Measurements from ENCODE around the gene SCGB1D1.

GRCh38 chr11:62179995-62180394 lies 10.0 kb upstream of the SCGB1D1 start:
- no peak for TF ChIP-seq REST (IDR thresholded peaks at IDR 0.05; ENCODE audit: insufficient read depth in 1 of 2, low read depth in 2 of 2, low read length in 2 of 2)
- no peak for TF ChIP-seq POLR2AphosphoS5 (IDR thresholded peaks at IDR 0.05; ENCODE audit: low read depth, low read length)
- no peak for TF ChIP-seq SIN3A (IDR thresholded peaks at IDR 0.05; ENCODE audit: borderline replicate concordance, insufficient read depth, low read length)
- no peak for TF ChIP-seq TAF1 (IDR thresholded peaks at IDR 0.05; ENCODE audit: borderline replicate concordance, insufficient read depth, low read length)
- TF ChIP-seq FOXP2 (optimal IDR thresholded peaks at IDR 0.05; ENCODE audit: borderline replicate concordance, extremely low read depth, extremely low read length, insufficient read depth): no peak

Measured in PFSK-1 (cell line).